GM13976 (cell line): ENCODE results near the gene HENMT1.
"Not testable (repeated sequence)": the region's sequence is repeated elsewhere in the genome, so short reads cannot be mapped to it uniquely, and the experiment has no call there.

Experiments
- DNase-seq: peaks from one replicate; pipeline ENCODE4 v3.0.0; 2012; ENCODE audit warnings: low spot score
- in situ Hi-C: fragments of 300-500 bp; cut with MboI; formaldehyde crosslinking; loops from one replicate; pipeline ENCODE4 v1.12.0; 2022; ENCODE audit warnings: low sequenced_read_pairs, mixed read lengths, inconsistent platforms; ENCODE audit not compliant: unreplicated experiment
- TF ChIP-seq, protein P1 (sequence below): IDR thresholded peaks from 2 replicates; pipeline ENCODE4 v1.5.1; 2012; ENCODE audit warnings: borderline replicate concordance, mild to moderate bottlenecking; ENCODE audit not compliant: insufficient read depth; ENCODE audit errors: extremely low read depth, missing control alignments, control extremely low read depth

HENMT1 gene

DNA sequence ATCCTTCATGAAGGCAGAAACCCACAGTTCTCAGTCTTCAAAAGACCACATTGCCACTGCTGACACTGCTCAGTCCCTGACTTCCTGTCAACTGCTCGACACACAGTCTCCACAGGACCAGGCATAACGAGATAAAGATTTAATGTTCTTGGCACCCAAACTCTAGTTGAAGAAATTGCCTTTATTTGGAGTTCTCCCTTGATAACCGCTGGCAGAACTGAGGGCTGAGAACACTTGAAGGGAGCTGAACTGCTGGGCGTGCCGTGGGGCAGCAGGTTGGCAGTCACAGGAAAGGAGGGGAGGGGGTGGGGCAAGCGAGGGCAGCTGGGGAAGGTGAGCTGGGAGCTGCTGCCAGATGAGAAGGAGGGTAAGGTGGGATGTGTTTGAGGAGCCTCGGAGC, 15.9 kb downstream of the HENMT1 start:
- no peak for DNase-seq
- TF ChIP-seq, protein P1, sequence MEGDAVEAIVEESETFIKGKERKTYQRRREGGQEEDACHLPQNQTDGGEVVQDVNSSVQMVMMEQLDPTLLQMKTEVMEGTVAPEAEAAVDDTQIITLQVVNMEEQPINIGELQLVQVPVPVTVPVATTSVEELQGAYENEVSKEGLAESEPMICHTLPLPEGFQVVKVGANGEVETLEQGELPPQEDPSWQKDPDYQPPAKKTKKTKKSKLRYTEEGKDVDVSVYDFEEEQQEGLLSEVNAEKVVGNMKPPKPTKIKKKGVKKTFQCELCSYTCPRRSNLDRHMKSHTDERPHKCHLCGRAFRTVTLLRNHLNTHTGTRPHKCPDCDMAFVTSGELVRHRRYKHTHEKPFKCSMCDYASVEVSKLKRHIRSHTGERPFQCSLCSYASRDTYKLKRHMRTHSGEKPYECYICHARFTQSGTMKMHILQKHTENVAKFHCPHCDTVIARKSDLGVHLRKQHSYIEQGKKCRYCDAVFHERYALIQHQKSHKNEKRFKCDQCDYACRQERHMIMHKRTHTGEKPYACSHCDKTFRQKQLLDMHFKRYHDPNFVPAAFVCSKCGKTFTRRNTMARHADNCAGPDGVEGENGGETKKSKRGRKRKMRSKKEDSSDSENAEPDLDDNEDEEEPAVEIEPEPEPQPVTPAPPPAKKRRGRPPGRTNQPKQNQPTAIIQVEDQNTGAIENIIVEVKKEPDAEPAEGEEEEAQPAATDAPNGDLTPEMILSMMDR: no peak
- in situ Hi-C loops: loop anchor here (10.0 kb wide), 1 partner anchor 130 kb away; no protein-coding TSS in a partner anchor

DNA sequence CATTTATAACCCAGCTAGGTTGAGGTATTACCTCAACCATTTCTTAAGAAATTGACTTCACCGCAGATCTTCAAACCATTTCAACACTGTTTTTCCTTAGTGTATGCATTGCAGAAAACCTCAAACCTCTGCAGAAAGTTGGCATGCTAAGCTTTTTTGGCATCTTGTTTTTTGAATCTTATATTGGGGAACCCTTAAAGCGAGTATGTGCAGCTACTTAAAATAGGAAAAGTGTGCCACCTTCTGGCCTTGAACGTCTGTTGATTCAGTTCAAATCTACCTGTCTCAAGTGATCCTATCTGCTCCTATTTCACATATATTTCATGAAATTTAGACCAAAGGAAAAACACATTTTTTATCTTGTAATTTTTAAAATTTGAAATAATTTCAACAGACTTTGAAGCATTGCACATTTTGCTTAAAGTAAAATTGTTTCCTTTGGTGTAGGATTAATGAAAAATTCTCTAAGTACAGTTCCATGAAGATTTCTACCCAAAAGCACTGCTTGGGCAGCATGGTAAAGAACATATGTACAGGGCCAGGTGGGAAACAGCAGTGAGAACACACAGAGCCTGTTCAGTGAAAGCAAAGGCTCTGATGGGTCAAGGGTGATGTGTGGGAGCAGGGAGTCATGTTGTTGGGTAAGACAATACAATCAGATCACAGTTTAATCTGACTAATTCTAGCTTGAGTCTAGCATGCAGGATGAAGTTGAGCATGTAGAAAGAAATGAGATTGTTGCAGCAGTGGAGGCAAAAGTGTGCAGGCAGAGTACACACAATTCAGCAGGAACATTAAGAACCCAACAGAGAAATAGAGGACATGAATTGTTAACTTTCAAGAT, 17.2 kb downstream of the HENMT1 start:
- TF ChIP-seq, protein P1: peak; percentile 44
- in situ Hi-C loops: loop anchor here (10.0 kb wide), 1 partner anchor 129 kb away; no protein-coding TSS in a partner anchor
- peak; percentile 69 for DNase-seq

DNA sequence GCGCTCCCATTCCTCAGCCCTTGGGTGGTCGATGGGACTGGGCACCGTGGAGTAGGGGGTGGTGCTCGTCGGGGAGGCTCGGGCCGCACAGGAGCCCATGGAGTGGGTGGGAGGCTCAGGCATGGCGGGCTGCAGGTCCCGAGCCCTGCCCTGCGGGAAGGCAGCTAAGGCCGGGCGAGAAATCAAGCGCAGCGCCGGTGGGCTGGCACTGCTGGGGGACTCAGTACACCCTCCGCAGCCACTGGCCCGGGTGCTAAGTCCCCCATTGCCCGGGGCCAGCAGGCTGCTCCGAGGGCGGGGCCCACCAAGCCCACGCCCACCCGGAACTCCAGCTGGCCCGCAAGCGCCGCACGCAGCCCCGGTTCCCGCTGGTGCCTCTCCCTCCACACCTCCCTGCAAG, 20.0 kb downstream of the HENMT1 start:
- in situ Hi-C loops: loop anchor here (10.0 kb wide), 1 partner anchor 126 kb away; no protein-coding TSS in a partner anchor

DNA sequence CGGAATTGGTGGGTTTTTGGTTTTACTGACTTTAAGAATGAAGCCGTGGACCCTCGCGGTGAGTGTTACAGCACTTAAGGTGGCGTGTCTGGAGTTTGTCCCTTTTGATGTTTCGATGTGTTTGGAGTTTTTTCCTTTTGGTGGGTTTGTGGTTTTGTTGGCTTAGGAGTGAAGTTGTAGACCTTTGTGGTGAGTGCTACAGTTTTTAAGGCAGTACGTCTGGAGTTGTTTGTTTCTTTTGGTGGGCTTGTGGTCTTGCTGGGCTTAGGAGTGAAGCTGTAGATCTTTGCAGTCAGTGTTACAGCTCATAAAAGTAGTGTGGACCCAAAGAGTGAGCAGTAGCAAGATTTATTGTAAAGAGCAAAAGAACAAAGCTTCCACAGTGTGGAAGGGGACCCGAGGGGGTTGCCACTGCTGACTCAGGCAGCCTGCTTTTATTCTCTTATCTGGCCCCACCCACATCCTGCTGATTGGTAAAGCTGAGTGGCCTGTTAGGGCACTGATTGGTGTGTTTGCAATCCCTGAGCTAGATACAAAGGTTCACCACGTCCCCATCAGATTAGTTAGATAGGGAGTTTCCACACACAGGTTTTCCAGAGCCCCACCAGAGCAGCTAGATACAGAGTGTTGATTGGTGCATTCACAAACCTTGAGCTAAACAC, 20.9 kb downstream of the HENMT1 start:
- in situ Hi-C loops: loop anchor here (10.0 kb wide), 1 partner anchor 125 kb away; no protein-coding TSS in a partner anchor
- TF ChIP-seq, protein P1: no peak
- DNase-seq: no peak

More for the DNA sequence above, 20.0 kb downstream of the HENMT1 start:
- DNase-seq: not testable (repeated sequence)

DNA sequence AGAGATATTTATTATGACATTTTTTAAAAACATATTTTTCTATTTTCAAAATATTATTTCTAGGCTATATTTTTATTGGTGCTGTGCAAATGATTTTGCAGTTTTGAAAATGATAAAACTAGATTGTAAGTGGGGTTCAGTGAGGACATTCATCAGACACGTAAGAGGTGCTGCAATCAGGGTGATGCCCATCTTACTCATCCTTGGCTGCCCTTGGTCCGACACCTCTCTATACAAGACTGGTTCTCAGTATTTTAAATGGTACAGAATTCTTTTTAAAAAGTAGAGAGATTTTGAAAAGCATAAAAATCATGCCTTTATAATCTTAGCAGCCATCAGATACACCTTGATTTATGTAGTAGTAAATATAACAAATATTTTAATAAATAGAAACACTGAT, 24.0 kb downstream of the HENMT1 start:
- in situ Hi-C loops: no loop called here
- TF ChIP-seq, protein P1: no peak
- no peak for DNase-seq

DNA sequence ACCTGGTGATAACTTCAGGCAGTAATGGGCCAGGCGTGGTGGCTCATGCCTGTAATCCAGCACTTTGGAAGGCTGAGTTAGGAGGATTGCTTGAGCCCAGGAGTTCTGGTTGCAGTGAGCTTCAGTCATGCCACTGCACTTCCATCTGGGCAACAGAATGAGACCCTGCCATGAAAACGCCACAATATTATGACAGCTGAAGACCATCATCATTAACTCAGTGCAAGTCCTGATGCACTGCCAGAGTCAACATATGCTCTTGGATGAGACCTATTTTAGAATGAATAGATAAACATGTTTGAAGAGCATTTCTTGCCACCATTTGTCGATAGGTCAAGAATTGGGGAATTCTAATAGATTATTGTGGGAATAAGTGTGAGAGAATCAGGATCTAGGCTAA, 26.4 kb downstream of the HENMT1 start:
- DNase-seq: no peak
- in situ Hi-C loops: no loop called here
- TF ChIP-seq, protein P1: no peak

DNA sequence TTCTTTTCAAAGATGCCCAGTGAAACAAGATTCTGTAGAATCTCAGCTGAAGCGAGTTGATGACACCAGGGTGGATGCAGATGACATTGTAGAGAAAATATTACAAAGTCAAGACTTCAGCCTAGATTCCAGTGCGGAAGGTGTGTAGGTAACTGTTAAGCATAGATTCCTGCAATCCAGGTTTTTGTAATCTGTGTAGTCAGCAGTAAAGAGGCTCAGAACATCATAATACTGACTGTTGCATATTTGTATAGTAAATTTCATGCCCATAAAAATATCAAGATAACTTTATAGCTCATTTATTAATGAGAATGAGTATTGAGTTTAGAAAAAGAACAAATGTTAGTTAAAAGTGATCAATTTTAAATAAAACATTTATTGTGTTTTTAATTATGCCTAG, 32.2 kb downstream of the HENMT1 start:
- in situ Hi-C loops: no loop called here
- TF ChIP-seq, protein P1: no peak
- no peak for DNase-seq
